GM12891 (cell line): ENCODE data around the gene SLIT2.

Experiments
- DNase-seq: peaks from one replicate; pipeline ENCODE4 v3.0.0; 2011; ENCODE audit warnings: low spot score; ENCODE audit not compliant: insufficient read length
- FAIRE-seq: peaks from 2 replicates; lab custom pipeline; 2011; peaks lifted over from hg19 to GRCh38; lab: Jason Lieb, UNC
- PAX5 ChIP-seq: IDR thresholded peaks from 2 replicates; pipeline ENCODE4 v1.6.1; 2011; ENCODE audit warnings: low read length, moderate library complexity, mild to moderate bottlenecking; ENCODE audit not compliant: insufficient read depth, severe bottlenecking
- POLR2A ChIP-seq: IDR thresholded peaks from 2 replicates; pipeline ENCODE4 v1.6.1; 2011; ENCODE audit warnings: low read depth, low read length, control low read depth
- POLR2AphosphoS5 ChIP-seq: IDR thresholded peaks from 2 replicates; pipeline ENCODE4 v1.6.1; 2011; ENCODE audit warnings: low read depth, low read length, control low read depth
- POU2F2 ChIP-seq: IDR thresholded peaks from 2 replicates; pipeline ENCODE4 v1.6.1; 2011; ENCODE audit warnings: low read depth, mild to moderate bottlenecking, control low read depth, low read length, moderate library complexity
- SPI1 ChIP-seq: IDR thresholded peaks from 2 replicates; pipeline ENCODE4 v1.6.1; 2011; ENCODE audit warnings: low read depth, low read length, control low read depth
- TAF1 ChIP-seq: IDR thresholded peaks from 2 replicates; pipeline ENCODE4 v1.6.1; 2011; ENCODE audit warnings: low read depth, low read length, control low read depth

Gene SLIT2

DNA sequence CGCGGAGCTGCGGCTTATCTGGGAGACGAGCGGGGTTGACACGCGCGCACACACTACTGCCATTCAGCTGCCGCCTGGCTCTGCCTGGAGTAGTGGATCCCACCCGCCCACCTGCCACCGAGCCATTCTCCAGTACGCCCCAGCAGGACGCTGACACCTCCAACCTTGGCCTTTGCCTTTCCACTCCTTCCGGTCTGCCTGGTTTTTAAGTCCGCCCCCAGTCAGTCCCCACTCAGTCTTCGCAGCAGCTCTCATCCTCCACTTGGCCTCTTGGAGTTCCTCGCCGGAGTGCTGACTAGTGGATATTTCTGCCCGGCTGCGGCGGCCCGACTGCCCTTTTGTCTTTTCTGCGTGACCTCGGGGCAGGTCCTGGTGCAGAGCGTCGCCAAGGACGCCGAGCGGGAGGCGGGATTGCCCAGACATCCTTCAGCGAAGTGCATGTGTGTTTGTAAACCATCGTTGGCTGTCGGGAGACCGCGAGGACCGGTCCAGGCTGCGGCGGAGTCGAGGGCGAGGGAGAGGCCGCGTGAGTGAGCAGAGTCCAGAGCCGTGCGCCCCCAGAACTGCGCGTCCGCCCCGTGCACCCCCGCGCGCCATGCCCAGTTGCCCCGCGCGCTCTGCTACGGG lies 1.1 kb downstream of the SLIT2 start:
- FAIRE-seq (no peak), DNase-seq (peak; percentile 8)
- TF ChIP-seq POU2F2: no peak
- TF ChIP-seq POLR2A: no peak
- no peak for TF ChIP-seq POLR2AphosphoS5
- no peak for TF ChIP-seq TAF1
- TF ChIP-seq PAX5: no peak

DNA sequence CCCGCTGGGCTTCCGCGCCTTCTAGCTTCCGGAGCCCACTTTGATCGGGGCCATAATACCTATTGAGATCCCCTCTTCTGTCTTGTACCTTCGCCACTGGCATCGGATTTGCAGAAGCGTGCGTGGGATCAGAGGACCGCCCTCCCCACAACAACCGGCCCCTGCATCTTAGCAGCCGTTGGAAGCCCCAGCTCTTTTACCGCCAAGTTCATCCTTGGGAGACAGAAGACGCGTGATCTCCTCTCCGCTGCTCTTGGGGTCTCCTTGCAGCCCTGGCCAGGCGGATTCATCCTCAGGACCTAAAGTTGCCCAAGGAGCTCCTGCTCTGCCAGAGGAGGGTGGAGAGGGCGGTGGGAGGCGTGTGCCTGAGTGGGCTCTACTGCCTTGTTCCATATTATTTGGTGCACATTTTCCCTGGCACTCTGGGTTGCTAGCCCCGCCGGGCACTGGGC lies 1.6 kb downstream of the SLIT2 start:
- FAIRE-seq (no peak), DNase-seq (no peak)
- TF ChIP-seq POLR2A: no peak
- no peak for TF ChIP-seq POU2F2
- TF ChIP-seq TAF1: no peak
- no peak for TF ChIP-seq SPI1
- no peak for TF ChIP-seq PAX5
- TF ChIP-seq POLR2AphosphoS5: no peak

- DNase-seq: peak; percentile 11
- no peak for TF ChIP-seq POU2F2
- TF ChIP-seq POLR2AphosphoS5: no peak
- no peak for TF ChIP-seq TAF1
- TF ChIP-seq PAX5: no peak
- no peak for TF ChIP-seq SPI1
- TF ChIP-seq POLR2A: no peak
- no peak for FAIRE-seq
Observed at GRCh38 chr4:20253735-20254409, 2.2 kb downstream of the SLIT2 start.

DNA sequence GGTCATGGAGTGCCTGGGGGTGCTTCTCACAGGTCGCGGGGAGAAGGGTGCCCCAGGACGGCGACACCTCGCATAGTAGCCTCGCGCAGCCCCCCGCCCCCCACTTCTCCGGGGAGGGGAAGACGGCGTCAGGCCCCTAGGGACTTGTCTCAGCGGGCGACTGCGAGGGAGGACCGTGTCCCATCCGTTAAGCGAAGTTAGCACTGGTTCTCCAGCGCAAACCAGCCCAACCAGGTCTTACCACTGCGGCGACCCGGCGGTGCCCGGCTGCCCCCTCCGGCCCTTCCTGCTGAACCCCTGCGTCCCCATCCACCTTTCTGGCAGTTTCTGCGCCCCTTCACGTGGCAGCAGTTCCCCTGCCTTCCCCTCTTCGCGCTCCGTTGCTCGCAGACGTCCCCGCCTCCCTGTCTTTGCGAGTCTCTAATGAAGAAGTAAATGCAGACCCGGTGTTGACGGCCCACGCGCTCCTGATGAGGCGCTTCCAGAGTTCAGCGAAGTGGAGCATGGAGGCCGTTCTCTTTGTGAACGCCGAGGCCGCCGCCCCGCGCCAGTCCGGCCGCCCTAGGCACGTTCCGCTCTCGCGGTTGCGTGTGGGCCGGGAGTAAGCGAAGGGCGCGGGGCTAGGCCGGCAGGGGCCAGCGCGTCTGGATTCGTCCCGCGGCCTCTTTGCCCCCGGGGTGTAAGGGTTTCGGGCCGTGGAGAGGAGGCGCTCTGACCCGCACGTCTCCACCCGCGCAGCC lies 3.0 kb downstream of the SLIT2 start:
- TF ChIP-seq PAX5 (no peak), POU2F2 (no peak), SPI1 (no peak), POLR2A (no peak), TAF1 (no peak), POLR2AphosphoS5 (no peak)
- DNase-seq: peak; percentile 5
- no peak for FAIRE-seq

DNA sequence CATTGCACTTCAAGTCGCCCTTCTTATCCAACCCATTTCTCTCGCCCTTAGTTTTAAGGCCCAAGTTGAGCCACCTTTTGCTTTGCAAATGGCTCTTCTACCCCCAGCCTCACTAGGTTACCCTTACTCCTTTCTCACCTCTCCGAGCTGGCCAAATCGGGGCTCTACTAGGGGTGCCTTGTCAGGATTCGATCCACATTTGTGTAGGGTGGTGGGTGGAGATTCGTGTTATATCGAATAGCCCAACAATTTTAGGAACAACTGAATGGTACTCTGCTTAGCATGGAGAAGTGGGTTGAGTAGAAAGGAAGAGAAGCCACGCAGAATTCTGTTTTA lies 3.5 kb downstream of the SLIT2 start:
- no peak for TF ChIP-seq POLR2A
- TF ChIP-seq POU2F2: no peak
- TF ChIP-seq SPI1: no peak
- TF ChIP-seq TAF1: no peak
- no peak for TF ChIP-seq POLR2AphosphoS5
- no peak for TF ChIP-seq PAX5
- FAIRE-seq (no peak), DNase-seq (no peak)

DNA sequence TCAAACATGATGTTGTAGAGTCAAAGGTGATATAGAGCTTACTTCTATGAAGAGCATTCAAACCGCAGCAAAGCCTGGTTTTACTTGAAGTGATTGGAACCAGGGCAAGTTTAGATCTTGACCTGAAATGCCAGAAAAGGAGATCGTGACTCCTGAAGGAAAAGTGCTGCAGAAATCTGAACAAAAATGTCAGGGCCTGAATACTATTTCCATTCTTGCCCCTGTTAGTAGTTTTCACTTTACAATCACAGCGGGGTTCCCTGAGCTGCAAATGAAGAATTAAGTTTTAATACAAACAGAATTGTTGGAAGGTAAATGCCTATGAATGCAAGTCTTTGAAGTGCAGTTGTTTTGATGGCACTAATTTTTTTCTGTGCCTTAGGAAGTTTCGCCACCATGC lies 4.1 kb downstream of the SLIT2 start:
- TF ChIP-seq POU2F2: no peak
- TF ChIP-seq POLR2AphosphoS5: no peak
- TF ChIP-seq PAX5: no peak
- no peak for TF ChIP-seq POLR2A
- TF ChIP-seq TAF1: no peak
- no peak for TF ChIP-seq SPI1

DNA sequence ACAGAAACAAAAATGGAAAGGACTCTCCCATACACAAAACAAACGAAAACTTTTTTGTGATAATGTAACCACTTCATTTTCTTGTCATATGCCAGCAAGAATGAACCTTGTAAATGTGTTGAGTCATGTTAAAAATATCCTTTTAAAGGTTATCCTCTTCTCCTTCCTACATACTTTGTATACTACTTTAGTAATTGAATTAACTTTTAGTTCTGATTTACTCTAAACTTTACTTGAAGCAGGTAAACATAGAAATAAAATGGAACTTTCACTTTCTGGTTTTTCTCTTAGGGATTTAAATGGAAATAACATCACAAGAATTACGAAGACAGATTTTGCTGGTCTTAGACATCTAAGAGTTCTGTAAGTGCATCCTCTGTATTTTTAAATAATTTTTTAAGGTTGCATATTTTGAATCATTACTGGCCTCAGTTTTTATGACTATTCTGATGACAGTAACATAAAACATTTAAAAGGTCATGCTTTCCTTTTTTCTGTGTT lies 4.7 kb downstream of the SLIT2 start:
- FAIRE-seq (no peak), DNase-seq (no peak)
- TF ChIP-seq POU2F2 (no peak), POLR2AphosphoS5 (no peak), PAX5 (no peak), POLR2A (no peak), SPI1 (no peak), TAF1 (no peak)

More for the DNA sequence above, 4.1 kb downstream of the SLIT2 start:
- FAIRE-seq (no peak), DNase-seq (no peak)

DNA sequence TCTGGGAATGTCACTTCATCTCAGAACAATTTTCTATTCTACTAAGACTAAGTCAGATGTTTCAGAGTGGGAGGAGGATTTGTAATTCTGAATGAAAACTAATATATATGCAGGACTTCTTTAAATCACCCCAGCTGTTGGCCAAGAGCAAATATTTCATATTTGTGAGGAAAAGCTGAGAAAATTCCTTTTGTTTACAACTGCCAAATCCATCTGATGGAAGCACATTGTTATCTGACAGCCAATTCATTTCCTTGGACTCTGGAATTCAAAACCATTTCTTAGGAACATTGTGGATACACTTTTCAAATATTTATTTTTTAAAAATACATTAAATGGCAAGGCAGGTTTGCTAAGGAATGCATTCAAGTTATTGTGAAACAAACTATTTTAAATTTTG lies 8.0 kb downstream of the SLIT2 start:
- TF ChIP-seq POLR2A: no peak
- no peak for TF ChIP-seq SPI1
- no peak for TF ChIP-seq POLR2AphosphoS5
- no peak for TF ChIP-seq PAX5
- TF ChIP-seq TAF1: no peak
- TF ChIP-seq POU2F2: no peak
- no peak for FAIRE-seq
- no peak for DNase-seq

GRCh38 chr4:20260821-20261220 lies 9.1 kb downstream of the SLIT2 start:
- FAIRE-seq (no peak), DNase-seq (no peak)
- TF ChIP-seq TAF1 (no peak), POU2F2 (no peak), SPI1 (no peak), POLR2A (no peak), PAX5 (no peak), POLR2AphosphoS5 (no peak)
